Measurements from ENCODE around the gene ESPN. TPM values are rescaled to one million over a fixed set of nuclear protein-coding genes. Genes with fewer than 3 reads are reported as not detected.

Gene ESPN
- total RNA-seq, 2 experiments from 2014 or later: not detected

GRCh38 chr1:6419397-6419803 is 5.2 kb upstream of the ESPN start:
- no peak for DNase-seq (ENCODE audit: low spot score)
- no peak overlapping the region for H2AFZ ChIP-seq (ENCODE audit: low read length)
- H3K4me2 ChIP-seq (ENCODE audit: low read length): no peak overlapping the region
- TF ChIP-seq EZH2phosphoT487 (IDR thresholded peaks at IDR 0.05; ENCODE audit: borderline replicate concordance, low read depth, low read length) (no peak), CTCF (conservative IDR thresholded peaks at IDR 0.05; ENCODE audit: low read length) (no peak)
- no peaks in the 10 kb centered on the region for H3K9me2 ChIP-seq (ENCODE audit: insufficient read depth, low read length)
- H3K9me3 ChIP-seq (ENCODE audit: low read length): no peaks in the 10 kb centered on the region
- H3K79me2 ChIP-seq (ENCODE audit: insufficient read depth, low read depth, low read length): no peaks in the 10 kb centered on the region
- H3K4me1 ChIP-seq (ENCODE audit: insufficient read depth, low read length, poor library complexity, severe bottlenecking): no peaks in the 10 kb centered on the region
- H3K4me3 ChIP-seq (ENCODE audit: low read depth, low read length, poor library complexity, severe bottlenecking): no peak overlapping the region
- ChIA-PET POLR2A (no interaction called here), CTCF (ENCODE audit: unreplicated experiment) (no interaction called here)
- H3K36me3 ChIP-seq (ENCODE audit: insufficient read depth, low read length): no peaks in the 10 kb centered on the region
- no peaks in the 10 kb centered on the region for H4K20me1 ChIP-seq (ENCODE audit: insufficient read depth, low read length)
- BruUV-seq (replicated peaks): no TSS peak
- no peak overlapping the region for H3K27ac ChIP-seq (ENCODE audit: low read depth, low read length, poor library complexity, severe bottlenecking)
- intact Hi-C loops (cut with micrococcal nuclease; ENCODE audit: unreplicated experiment): no loop called here

- Histone ChIP-seq H2AFZ (ENCODE audit: low read length) (no peak within 1 kb of the TSS), H3K27ac (ENCODE audit: low read depth, low read length, poor library complexity, severe bottlenecking) (no peak within 1 kb of the TSS), H3K9me2 (ENCODE audit: insufficient read depth, low read length) (no peaks in the 10 kb centered on the region), H3K4me1 (ENCODE audit: insufficient read depth, low read length, poor library complexity, severe bottlenecking) (no peaks in the 10 kb centered on the region), H3K4me3 (ENCODE audit: low read depth, low read length, poor library complexity, severe bottlenecking) (no peak within 1 kb of the TSS), H3K9me3 (ENCODE audit: low read length) (no peaks in the 10 kb centered on the region), H4K20me1 (ENCODE audit: insufficient read depth, low read length) (no peaks in the 10 kb centered on the region), H3K79me2 (ENCODE audit: insufficient read depth, low read depth, low read length) (no peaks in the 10 kb centered on the region), H3K36me3 (ENCODE audit: insufficient read depth, low read length) (no peaks in the 10 kb centered on the region), H3K4me2 (ENCODE audit: low read length) (no peak within 1 kb of the TSS)
- DNase-seq (ENCODE audit: low spot score): no peak
- no TSS peak for BruUV-seq (replicated peaks)
- ChIA-PET POLR2A (no interaction called here), CTCF (ENCODE audit: unreplicated experiment) (no interaction called here)
- intact Hi-C loops (cut with micrococcal nuclease; ENCODE audit: unreplicated experiment): no loop called here
- TF ChIP-seq EZH2phosphoT487 (IDR thresholded peaks at IDR 0.05; ENCODE audit: borderline replicate concordance, low read depth, low read length) (no peak), CTCF (conservative IDR thresholded peaks at IDR 0.05; ENCODE audit: low read length) (no peak)
These were observed 4.6 kb upstream of the ESPN start, which contains the start of gene HES2 for GRCh38 chr1:6419804-6420453. Gene HES2, minus strand, starts transcription at chr1:6419919. Its CDS starts 99 bp downstream, at chr1:6419820.

- no peaks in the 10 kb centered on the region for H3K4me1 ChIP-seq (ENCODE audit: insufficient read depth, low read length, poor library complexity, severe bottlenecking)
- H3K36me3 ChIP-seq (ENCODE audit: insufficient read depth, low read length): no peaks in the 10 kb centered on the region
- no peaks in the 10 kb centered on the region for H4K20me1 ChIP-seq (ENCODE audit: insufficient read depth, low read length)
- no peak for DNase-seq (ENCODE audit: low spot score)
- no peak for TF ChIP-seq EZH2phosphoT487 (IDR thresholded peaks at IDR 0.05; ENCODE audit: borderline replicate concordance, low read depth, low read length)
- no peak for TF ChIP-seq CTCF (conservative IDR thresholded peaks at IDR 0.05; ENCODE audit: low read length)
- H3K9me3 ChIP-seq (ENCODE audit: low read length): no peaks in the 10 kb centered on the region
- ChIA-PET CTCF (ENCODE audit: unreplicated experiment) (no interaction called here), POLR2A (no interaction called here)
- H3K79me2 ChIP-seq (ENCODE audit: insufficient read depth, low read depth, low read length): no peaks in the 10 kb centered on the region
- H3K4me3 ChIP-seq (ENCODE audit: low read depth, low read length, poor library complexity, severe bottlenecking): no peak overlapping the region
- no peak overlapping the region for H3K4me2 ChIP-seq (ENCODE audit: low read length)
- no peak overlapping the region for H3K27ac ChIP-seq (ENCODE audit: low read depth, low read length, poor library complexity, severe bottlenecking)
- no peak overlapping the region for H2AFZ ChIP-seq (ENCODE audit: low read length)
- BruUV-seq (replicated peaks): no TSS peak
- intact Hi-C loops (cut with micrococcal nuclease; ENCODE audit: unreplicated experiment): no loop called here
- H3K9me2 ChIP-seq (ENCODE audit: insufficient read depth, low read length): no peaks in the 10 kb centered on the region
These were observed 4.0 kb upstream of the ESPN start for GRCh38 chr1:6420454-6421042.

Data from OCI-LY7 (cell line).